Suprapubic skin (tissue), 4 donors: ENCODE measurements around the gene PMM1.

ENCODE experiments used
- CTCF ChIP-seq, 2 donors: fragments of 200-600 bp in 1 of 2; fragments of 450-650 bp in 1 of 2; sonication (generic) in 1 of 2; IDR thresholded peaks; one replicate each; pipeline ENCODE4 v1.5.1; 2016 to 2019; ENCODE audit warnings: antibody characterized with exemption in 2 of 2, mild to moderate bottlenecking in 1 of 2, moderate library complexity in 1 of 2
- POLR2A ChIP-seq, 2 donors: fragments of 450-650 bp; IDR thresholded peaks; one replicate each; pipeline ENCODE4 v1.6.1; 2017; ENCODE audit warnings: antibody characterized with exemption in 2 of 2, mild to moderate bottlenecking in 2 of 2, moderate library complexity in 2 of 2
- POLR2AphosphoS5 ChIP-seq, 3 donors: sonication (generic); formaldehyde crosslinking; IDR thresholded peaks; one replicate each; pipeline ENCODE4 v1.6.1; 2017; ENCODE audit warnings: antibody characterized with exemption in 3 of 3

GRCh38 chr22:41548830-41549211, 40.8 kb downstream of the PMM1 start:
- no peak for TF ChIP-seq CTCF (IDR thresholded peaks at IDR 0.05)
- TF ChIP-seq POLR2AphosphoS5 (IDR thresholded peaks at IDR 0.05) = no peak
- TF ChIP-seq POLR2A (IDR thresholded peaks at IDR 0.05) = no peak
